ENCODE data around the gene STAB2. TPM values are rescaled to one million over a fixed set of nuclear protein-coding genes. Genes with fewer than 3 reads are reported as not detected.

The STAB2 gene
- total and polyA plus RNA-seq, 4 donors, result 3.4 to 42.6 (median 16.6) TPM

DNA sequence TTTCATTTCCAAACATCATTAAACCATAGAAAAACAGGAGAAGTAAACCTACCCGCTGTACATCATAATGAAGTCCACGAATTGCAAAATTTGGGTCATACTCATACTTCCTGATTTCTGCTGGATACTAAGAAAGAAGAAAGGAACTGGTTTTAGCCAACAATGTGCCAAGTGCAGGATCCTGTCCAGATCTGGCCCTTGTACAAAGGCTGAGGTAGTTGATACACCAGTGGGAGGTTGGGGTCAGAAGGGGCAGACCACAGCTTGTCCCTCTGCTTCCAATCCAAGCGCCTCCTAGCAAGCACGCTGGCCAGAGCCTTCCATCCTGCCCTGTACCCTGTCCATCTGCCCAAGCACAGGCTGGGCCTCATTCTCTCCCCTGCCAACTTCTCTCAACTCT lies 219.7 kb downstream of the STAB2 start (continued):
- TF ChIP-seq REST (IDR thresholded peaks at IDR 0.05) (no peak), RAD21 (IDR thresholded peaks at IDR 0.05) (no peak), MAX (IDR thresholded peaks at IDR 0.05) (no peak), FOXA1 (IDR thresholded peaks at IDR 0.05) (no peak), HNF4A (conservative IDR thresholded peaks at IDR 0.05) (no peak), TAF1 (conservative IDR thresholded peaks at IDR 0.05) (no peak)

- Histone ChIP-seq H3K4me3 (ENCODE audit: low read depth in 1 of 3, low read length in 3 of 3) (no peak overlapping the region), H3K9ac (ENCODE audit: low read depth in 1 of 2, low read length in 2 of 2) (no peak overlapping the region), H3K36me3 (ENCODE audit: control insufficient read depth in 4 of 4, insufficient read depth in 3 of 4, low read depth in 1 of 4, low read length in 3 of 4) (no peaks in the 10 kb centered on the region), H3K27me3 (ENCODE audit: control insufficient read depth in 4 of 4, insufficient read depth in 4 of 4, low read length in 3 of 4) (no peaks in the 10 kb centered on the region), H3K9me3 (ENCODE audit: control insufficient read depth in 4 of 4, low read length in 3 of 4) (no peaks in the 10 kb centered on the region), H3K4me1 (ENCODE audit: control insufficient read depth in 4 of 4, insufficient read depth in 4 of 4, low read length in 3 of 4) (no peaks in the 10 kb centered on the region), H3K27ac (ENCODE audit: low read depth in 1 of 2, low read length in 2 of 2) (no peak overlapping the region)
- no peak for DNase-seq (ENCODE audit: low spot score)
- TF ChIP-seq RXRA (IDR thresholded peaks at IDR 0.05) (no peak), FOXA2 (IDR thresholded peaks at IDR 0.05) (no peak), NR2F2 (IDR thresholded peaks at IDR 0.05) (no peak), SP1 (IDR thresholded peaks at IDR 0.05) (no peak), REST (IDR thresholded peaks at IDR 0.05) (no peak), MAX (IDR thresholded peaks at IDR 0.05) (no peak), HNF4A (conservative IDR thresholded peaks at IDR 0.05) (no peak), JUND (IDR thresholded peaks at IDR 0.05) (no peak), RAD21 (IDR thresholded peaks at IDR 0.05) (no peak), TAF1 (conservative IDR thresholded peaks at IDR 0.05) (no peak), HNF4G (IDR thresholded peaks at IDR 0.05) (no peak), YY1 (IDR thresholded peaks at IDR 0.05) (no peak), ZBTB33 (IDR thresholded peaks at IDR 0.05) (no peak)
- WGBS, result 88% methylated on average over 9 of the region's 9 CpGs
These were observed 220.6 kb downstream of the STAB2 start for GRCh38 chr12:103807561-103808238.

Data from liver (tissue), 9 donors.